ENCODE results near the gene MAL. TPM values are rescaled to one million over a fixed set of nuclear protein-coding genes. Genes with fewer than 3 reads are reported as not detected.

The MAL gene
- total RNA-seq, 1 donor from 2014 or later, result not detected

DNA sequence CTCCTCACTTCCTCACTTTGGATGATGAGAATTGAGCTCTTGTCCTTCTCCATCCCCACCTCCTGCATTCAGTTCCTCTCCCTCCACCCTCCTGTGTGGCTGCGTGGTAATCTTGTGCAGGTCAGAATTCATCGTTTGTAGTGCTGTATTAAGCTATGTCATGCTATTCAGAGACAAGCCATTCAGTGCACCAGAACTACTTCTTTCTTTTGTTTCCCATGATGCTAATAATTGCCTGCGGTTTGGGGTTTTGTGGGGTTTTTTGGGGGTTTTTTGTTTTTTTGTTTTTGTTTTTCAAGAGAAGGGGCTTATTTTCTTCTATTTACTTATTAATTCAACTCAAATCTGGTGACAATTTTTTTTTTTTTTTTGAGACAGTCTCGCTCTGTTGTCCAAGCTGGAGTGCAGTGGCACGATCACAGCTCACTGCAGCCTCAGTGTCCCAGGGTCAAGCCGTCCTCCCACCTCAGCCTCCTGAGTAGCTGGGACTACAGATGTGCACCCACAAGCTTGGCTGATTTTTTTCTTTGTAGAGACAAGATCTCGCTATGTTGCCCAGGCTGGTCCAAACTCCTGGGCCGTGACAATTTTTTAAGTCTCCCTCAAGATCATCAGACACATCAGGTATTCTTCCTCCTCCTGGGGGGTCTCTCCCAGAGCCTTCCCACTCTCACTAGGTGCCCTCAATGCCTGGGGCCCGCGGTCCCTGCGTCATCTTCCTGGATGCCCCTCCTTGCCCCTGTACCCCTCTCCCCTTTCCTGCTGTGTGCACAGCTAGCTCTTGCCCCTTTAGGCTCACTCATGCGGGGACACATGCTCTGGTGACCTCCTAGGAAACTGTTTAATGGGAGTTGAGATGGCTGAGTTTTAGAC lies 37.8 kb downstream of the MAL start:
- Histone ChIP-seq H3K9ac (no peak overlapping the region), H3K4me1 (no peaks in the 10 kb centered on the region), H3K27ac (no peak overlapping the region), H3K9me3 (ENCODE audit: low read depth) (peaks cover 6% of the 10 kb centered on the region), H3K36me3 (no peaks in the 10 kb centered on the region), H2AFZ (replicated peaks) (no peak overlapping the region), H3K4me2 (no peak overlapping the region), H3K4me3 (no peak overlapping the region), H3F3A (ENCODE audit: low read depth) (no peaks in the 10 kb centered on the region), H4K20me1 (ENCODE audit: low read depth) (no peaks in the 10 kb centered on the region), H3K27me3 (no peaks in the 10 kb centered on the region), H3K79me2 (ENCODE audit: low read depth) (no peaks in the 10 kb centered on the region)
- Mint-ChIP-seq H3K27me3 (ENCODE audit: insufficient read depth, low read depth) (peaks cover 18% of the 10 kb centered on the region), H3K9me3 (no peaks in the 10 kb centered on the region), H3K4me1 (peaks cover 24% of the 10 kb centered on the region), H3K27ac (peak overlapping the region; percentile 74), H3K4me3 (no peak overlapping the region), H3K36me3 (no peaks in the 10 kb centered on the region)
- TF ChIP-seq EZH2 (IDR thresholded peaks at IDR 0.05) (no peak), EZH2phosphoT487 (IDR thresholded peaks at IDR 0.05) (no peak), CTCF (IDR thresholded peaks at IDR 0.05) (no peak)
- no peak for DNase-seq (ENCODE audit: low spot score)

GRCh38 chr2:95068256-95068655 lies 42.7 kb downstream of the MAL start:
- H3K9me3 Mint-ChIP-seq, result no peaks in the 10 kb centered on the region
- H4K20me1 ChIP-seq (ENCODE audit: low read depth), result no peaks in the 10 kb centered on the region
- H3K27ac ChIP-seq, result no peak overlapping the region
- H3K27me3 ChIP-seq, result no peaks in the 10 kb centered on the region
- DNase-seq (ENCODE audit: low spot score), result no peak
- H3K27me3 Mint-ChIP-seq (ENCODE audit: insufficient read depth, low read depth), result peaks cover 12% of the 10 kb centered on the region
- no peaks in the 10 kb centered on the region for H3K36me3 ChIP-seq
- TF ChIP-seq EZH2phosphoT487 (IDR thresholded peaks at IDR 0.05), result no peak
- no peak for TF ChIP-seq CTCF (IDR thresholded peaks at IDR 0.05)
- H3K9me3 ChIP-seq (ENCODE audit: low read depth), result no peaks in the 10 kb centered on the region
- no peaks in the 10 kb centered on the region for H3K36me3 Mint-ChIP-seq
- no peak overlapping the region for H3K27ac Mint-ChIP-seq
- no peaks in the 10 kb centered on the region for H3K4me1 ChIP-seq
- no peak overlapping the region for H3K4me3 Mint-ChIP-seq
- peaks cover 9% of the 10 kb centered on the region for H3K4me1 Mint-ChIP-seq
- H3F3A ChIP-seq (ENCODE audit: low read depth), result no peaks in the 10 kb centered on the region
- H3K4me2 ChIP-seq, result no peak overlapping the region
- H3K79me2 ChIP-seq (ENCODE audit: low read depth), result no peaks in the 10 kb centered on the region
- no peak overlapping the region for H3K4me3 ChIP-seq
- H3K9ac ChIP-seq, result no peak overlapping the region
- H2AFZ ChIP-seq (replicated peaks), result no peak overlapping the region

DNA sequence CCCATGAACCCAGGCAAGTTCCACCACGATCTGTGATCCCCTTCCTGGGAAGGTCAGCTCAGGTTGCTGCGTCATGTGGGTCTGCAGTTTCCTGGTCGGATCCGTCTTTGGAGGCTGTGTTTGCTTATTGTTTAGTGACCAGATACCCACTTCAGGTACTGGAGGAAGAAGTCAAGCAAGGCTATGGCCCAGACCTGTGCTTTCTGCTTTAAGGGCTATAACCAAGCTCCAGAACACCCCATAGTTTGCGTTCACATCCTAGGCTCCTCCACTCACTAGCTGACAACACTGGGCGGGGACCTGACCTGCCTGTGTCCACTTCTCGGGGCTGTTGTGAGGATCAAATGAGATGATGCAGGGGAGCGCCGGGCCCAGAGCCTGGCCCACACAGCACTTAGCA lies 44.0 kb downstream of the MAL start:
- no peak overlapping the region for H3K4me3 Mint-ChIP-seq

More for the DNA sequence above, 44.0 kb downstream of the MAL start:
- Histone ChIP-seq H3K4me3 (no peak overlapping the region), H3K4me1 (no peaks in the 10 kb centered on the region), H3K27me3 (no peaks in the 10 kb centered on the region), H3F3A (ENCODE audit: low read depth) (no peaks in the 10 kb centered on the region), H3K9ac (no peak overlapping the region), H2AFZ (replicated peaks) (no peak overlapping the region), H3K27ac (no peak overlapping the region), H3K9me3 (ENCODE audit: low read depth) (no peaks in the 10 kb centered on the region), H3K79me2 (ENCODE audit: low read depth) (no peaks in the 10 kb centered on the region), H4K20me1 (ENCODE audit: low read depth) (no peaks in the 10 kb centered on the region), H3K4me2 (no peak overlapping the region), H3K36me3 (no peaks in the 10 kb centered on the region)
- DNase-seq (ENCODE audit: low spot score), result no peak
- Mint-ChIP-seq H3K36me3 (no peaks in the 10 kb centered on the region), H3K27me3 (ENCODE audit: insufficient read depth, low read depth) (peaks cover 10% of the 10 kb centered on the region), H3K9me3 (no peaks in the 10 kb centered on the region), H3K27ac (no peak overlapping the region), H3K4me1 (no peaks in the 10 kb centered on the region)
- TF ChIP-seq EZH2phosphoT487 (IDR thresholded peaks at IDR 0.05), result no peak
- no peak for TF ChIP-seq EZH2 (IDR thresholded peaks at IDR 0.05)
- TF ChIP-seq CTCF (IDR thresholded peaks at IDR 0.05), result no peak
